Heart right ventricle (tissue), 16 donors: ENCODE measurements around the gene JMJD6. TPM values are rescaled to one million over a fixed set of nuclear protein-coding genes. Genes with fewer than 3 reads are reported as not detected.
A peak's percentile ranks its signal among the peaks of the same experiment; 100 is the strongest.

Experiments
- ATAC-seq, 8 donors: fragments of 200-7000 bp; cut with Tn5 transposase; one replicate each; pipeline ENCODE4 v1.9.1; 2020; ENCODE audit warnings: mild to moderate bottlenecking in 8 of 8, moderate library complexity in 8 of 8, moderate number of reproducible peaks in 1 of 8
- DNase-seq, 2 donors: peaks; one replicate each; pipeline ENCODE4 v3.0.0-alpha.2; 2020
- H3K27ac ChIP-seq, 10 donors: fragments of 200-600 bp; sonication (generic) in 2 of 10; one replicate each; pipeline versions ENCODE4 v1.5.0 to v1.8.0; 2020 to 2022; ENCODE audit warnings: mild to moderate bottlenecking in 3 of 10
- H3K27me3 ChIP-seq, 7 donors: fragments of 200-600 bp; one replicate each; pipeline ENCODE4 v1.8.0; 2021 to 2022; ENCODE audit warnings: mild to moderate bottlenecking in 2 of 7
- H3K36me3 ChIP-seq, 9 donors: fragments of 200-600 bp; sonication (generic) in 1 of 9; one replicate each; pipeline versions ENCODE4 v1.5.0 to v1.8.0; 2020 to 2022; ENCODE audit warnings: mild to moderate bottlenecking in 2 of 9
- H3K4me1 ChIP-seq, 9 donors: fragments of 200-600 bp; sonication (generic) in 1 of 9; one replicate each; pipeline versions ENCODE4 v1.5.0 to v1.8.0; 2020 to 2022; ENCODE audit warnings: mild to moderate bottlenecking in 4 of 9
- H3K4me3 ChIP-seq, 10 donors: fragments of 200-600 bp; sonication (generic) in 2 of 10; one replicate each; pipeline versions ENCODE4 v1.5.0 to v1.8.0; 2020 to 2022; ENCODE audit warnings: mild to moderate bottlenecking in 7 of 10, moderate library complexity in 2 of 10
- H3K9me3 ChIP-seq, 11 donors: fragments of 200-600 bp in 10 of 11; sonication (generic) in 2 of 11; one replicate each; pipeline versions ENCODE4 v1.5.0 to v1.8.0; 2013 to 2022; ENCODE audit warnings: mild to moderate bottlenecking in 2 of 11, control low read depth in 1 of 11, moderate library complexity in 1 of 11
- CTCF ChIP-seq, 9 donors: fragments of 200-600 bp; sonication (generic) in 2 of 9; IDR thresholded peaks; one replicate each; pipeline versions ENCODE4 v1.5.0 to v1.8.0; 2021 to 2022; ENCODE audit warnings: antibody characterized with exemption in 9 of 9, mild to moderate bottlenecking in 5 of 9, moderate library complexity in 1 of 9
- WGBS, 2 donors: extraction: QIAGEN DNeasy Blood & Tissue Kit; methylation state at CpG; one replicate each; pipeline ENCODE4 v1.1.7; 2013; ENCODE audit warnings: inconsistent platforms in 1 of 2; 5-methylcytosine and 5-hydroxymethylcytosine counted together
- intact Hi-C, 10 donors: fragments of 100-400 bp; cut with DNase I; formaldehyde crosslinking; loops; one replicate each; pipeline versions ENCODE4 v1.11.1 to v1.14.2; 2022
- polyA plus RNA-seq, 2 donors: library from polyadenylated mRNA; stranded (reverse); fragments of 200-250 nt; gene quantifications; one replicate each; pipeline ENCODE4 v1.2.3, GENCODE V29; 2013
- total RNA-seq, 10 donors: library from RNA; stranded (reverse); fragmentation: NEBNext Ultra II Directional in 3 of 10; extraction: Animal tissue kit (Norgen Biotek cat#: 25700) in 3 of 10; gene quantifications; one replicate each; pipeline versions ENCODE4 v1.2.1 to v1.2.4, GENCODE V29; 2021 to 2023
- donor health status: Arrhythmogenic right ventricular cardiomyopathy.
- donor health status: ischemic (EF 13 %, LVEDD 7.1; RV severe dilation, severe dysfunction).
- donor health status: healthy with polysubstance abuse.
- donor health status: DM: no; HTN: yes; CAD: no.
- donor health status: DM: no; HTN: no; CAD: no.
- donor health status: ischemic (EF 25% LVEDD 6.9; RV normal size, moderate dysfunction).
- donor health status: ischemic (EF 25% LVEDD 5.7; RV mildly dilated, moderate dysfunction).
- donor health status: healthy.
- donor health status: DM: yes; HTN: yes; CAD: no.
- donor health status: Ischemic cardiomyopathy.
- donor health status: ischemic (EF 35%, LVEDD 5.7; RV mildly dilated, moderate dysfunction).
- donor health status: nonischemic (EF 11% LVEDD 7.7; RV severe dilation, severe dysfunction).
- donor health status: DM: yes; HTN: yes; CAD: no.
- donor health status: PGD.
- donor health status: ischemic (EF 29% LVEDD 5.4; RV normal size, mild dysfunction).
- donor health status: nonischemic (EF 23%, LVEDD 6.1; RV moderate dilation, normal function).

JMJD6 gene
- total and polyA plus RNA-seq, 12 donors = 34.6 to 79.3 (median 43.2) TPM

GRCh38 chr17:76691379-76692191 lies 34.8 kb downstream of the JMJD6 start:
- H3K9me3 ChIP-seq = no peaks in the 10 kb centered on the region
- no peaks in the 10 kb centered on the region for H3K27me3 ChIP-seq
- TF ChIP-seq CTCF (IDR thresholded peaks at IDR 0.05) = no peak
- peak overlapping the region; percentile 15 to 99 (median 92) for H3K27ac ChIP-seq
- intact Hi-C loops = no loop called here
- ATAC-seq (peak in 2 of 8 donors; percentile 5 to 49), DNase-seq (no peak)
- peaks cover 0 to 18% (median 0%) of the 10 kb centered on the region in 9 donors for H3K36me3 ChIP-seq
- H3K4me1 ChIP-seq = peaks cover 27 to 100% (median 93%) of the 10 kb centered on the region in 9 donors
- 60 to 63% methylated on average over 14 of the region's 14 CpGs for WGBS, 2 donors
- H3K4me3 ChIP-seq = no peak overlapping the region

GRCh38 chr17:76690596-76691280 lies 35.7 kb downstream of the JMJD6 start:
- Histone ChIP-seq H3K4me1 (peaks cover 32 to 100% (median 93%) of the 10 kb centered on the region in 9 donors), H3K27ac (peak overlapping the region; percentile 15 to 99 (median 92))
- WGBS, 2 donors = 49 to 51% methylated on average over 13 of the region's 13 CpGs

GRCh38 chr17:76689859-76690258 lies 36.5 kb downstream of the JMJD6 start:
- WGBS, 2 donors = 75 to 76% methylated on average over 11 of the region's 11 CpGs
- H3K27me3 ChIP-seq = no peaks in the 10 kb centered on the region
- no peak for TF ChIP-seq CTCF (IDR thresholded peaks at IDR 0.05)
- H3K4me3 ChIP-seq = no peak overlapping the region
- H3K4me1 ChIP-seq = peaks cover 37 to 100% (median 96%) of the 10 kb centered on the region in 9 donors
- peak overlapping the region; percentile 87 to 99 (median 94) for H3K27ac ChIP-seq
- H3K9me3 ChIP-seq = no peaks in the 10 kb centered on the region
- ATAC-seq = no peak
- peaks cover 0 to 23% (median under 1%) of the 10 kb centered on the region in 9 donors for H3K36me3 ChIP-seq
- no peak for DNase-seq
- intact Hi-C loops = loop anchor here in 1 of 10 donors (2.0 kb wide), 1 partner anchor 19 kb away; no protein-coding TSS in a partner anchor

More at GRCh38 chr17:76690596-76691280, 35.7 kb downstream of the JMJD6 start:
- Histone ChIP-seq H3K27me3 (no peaks in the 10 kb centered on the region), H3K9me3 (no peaks in the 10 kb centered on the region), H3K4me3 (no peak overlapping the region), H3K36me3 (peaks cover 0 to 15% (median 0%) of the 10 kb centered on the region in 9 donors)
- intact Hi-C loops = no loop called here
- DNase-seq (no peak), ATAC-seq (no peak)
- TF ChIP-seq CTCF (IDR thresholded peaks at IDR 0.05) = no peak

- Histone ChIP-seq H3K4me3 (peak overlapping the region in 3 of 10 donors; percentile 4 to 16 (median 13)), H3K27ac (peak overlapping the region; percentile 87 to 99 (median 94)), H3K36me3 (peaks cover 0 to 37% (median 9%) of the 10 kb centered on the region in 9 donors), H3K27me3 (no peaks in the 10 kb centered on the region), H3K9me3 (no peaks in the 10 kb centered on the region), H3K4me1 (peaks cover 49 to 100% (median 96%) of the 10 kb centered on the region in 9 donors)
- peak in 3 of 9 donors; percentile 18 to 29 (median 23) for TF ChIP-seq CTCF (IDR thresholded peaks at IDR 0.05)
- DNase-seq (peak in 1 of 2 donors; percentile 64), ATAC-seq (peak; percentile 5 to 35 (median 24))
- 24 to 32% methylated on average over 11 of the region's 11 CpGs for WGBS, 2 donors
- intact Hi-C loops = loop anchor here in 1 of 10 donors (2.0 kb wide), 1 partner anchor 21 kb away; no protein-coding TSS in a partner anchor
Observed at GRCh38 chr17:76688165-76688622, 38.2 kb downstream of the JMJD6 start.
